ENCODE results near the gene ZNF445. TPM values are rescaled to one million over a fixed set of nuclear protein-coding genes. Genes with fewer than 3 reads are reported as not detected.
"Not testable (repeated sequence)": the region's sequence is repeated elsewhere in the genome, so short reads cannot be mapped to it uniquely, and the experiment has no call there.

Gene ZNF445
- total RNA-seq = 3.7 and 5.8 TPM in 2 replicates

- peak; percentile 83 to 87 for DNase-seq (ENCODE audit: low read depth in 2 of 2)
Measured at GRCh38 chr3:44477312-44478030, at the start of gene ZNF445. TSS of gene ZNF445 (minus strand) at chr3:44477670. CDS start at chr3:44455549, 22,121 bp downstream.

- DNase-seq (ENCODE audit: low read depth in 2 of 2) = no peak
Measured at GRCh38 chr3:44525060-44525459, 47.6 kb upstream of the ZNF445 start.

DNA sequence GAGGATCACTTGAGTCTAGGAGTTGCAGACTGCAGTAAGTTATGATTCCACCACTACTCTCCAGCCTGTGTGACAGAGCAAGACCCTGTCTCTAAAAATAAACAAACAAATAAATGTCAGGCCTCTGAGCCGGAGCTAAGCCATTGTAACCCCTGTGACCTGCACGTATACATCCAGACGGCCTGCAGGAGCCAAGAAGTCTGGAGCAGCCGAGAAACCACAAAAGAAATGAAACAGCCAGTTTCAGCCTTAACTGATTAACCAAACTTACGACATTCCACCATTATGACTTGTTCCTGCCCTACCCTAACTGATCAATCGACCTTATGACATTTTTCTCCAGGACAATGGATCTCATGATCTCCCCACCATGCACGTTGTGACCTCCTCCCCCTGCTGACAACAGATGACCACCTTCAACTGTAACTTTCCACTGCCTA is 45.0 kb upstream of the ZNF445 start:
- no peak for DNase-seq (ENCODE audit: low read depth in 2 of 2)

DNA sequence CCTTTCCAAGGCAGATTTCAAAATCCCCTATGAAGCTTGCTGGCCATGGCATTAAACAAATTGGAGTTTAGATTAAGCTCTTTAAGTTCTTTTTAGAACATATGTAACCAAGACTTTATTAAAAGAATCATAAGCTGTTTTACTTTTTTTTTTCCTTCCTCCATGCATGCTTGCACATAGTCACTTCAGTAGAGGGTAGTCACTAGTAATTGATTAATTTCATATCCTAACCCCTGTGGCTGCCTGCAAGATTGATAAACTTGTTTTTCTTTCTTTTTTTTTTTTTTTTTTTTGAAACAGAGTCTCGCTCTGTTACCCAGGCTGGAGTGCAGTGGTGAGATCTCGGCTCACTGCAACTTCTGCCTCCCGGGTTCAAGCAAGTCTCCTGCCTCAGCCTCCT is 44.3 kb upstream of the ZNF445 start:
- no peak for DNase-seq (ENCODE audit: low read depth in 2 of 2)

DNA sequence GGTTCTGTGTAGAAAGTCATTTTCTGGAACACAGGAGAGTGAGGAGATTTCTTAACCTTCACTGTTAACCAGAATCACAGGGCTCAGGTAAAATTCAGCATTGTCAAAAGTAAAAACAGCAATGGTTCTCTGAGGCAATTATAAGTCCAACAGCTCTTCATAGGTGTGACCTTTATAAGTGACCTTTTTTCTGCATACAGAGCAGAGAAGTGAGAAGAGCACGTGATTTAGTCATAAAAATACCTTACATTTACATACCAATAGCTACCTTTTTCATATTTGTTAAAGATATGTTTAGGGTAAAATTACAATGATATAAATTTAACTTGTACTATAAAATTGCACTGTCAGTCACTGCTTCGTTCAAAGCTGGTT is 41.3 kb upstream of the ZNF445 start:
- DNase-seq (ENCODE audit: low read depth in 2 of 2) = no peak

DNA sequence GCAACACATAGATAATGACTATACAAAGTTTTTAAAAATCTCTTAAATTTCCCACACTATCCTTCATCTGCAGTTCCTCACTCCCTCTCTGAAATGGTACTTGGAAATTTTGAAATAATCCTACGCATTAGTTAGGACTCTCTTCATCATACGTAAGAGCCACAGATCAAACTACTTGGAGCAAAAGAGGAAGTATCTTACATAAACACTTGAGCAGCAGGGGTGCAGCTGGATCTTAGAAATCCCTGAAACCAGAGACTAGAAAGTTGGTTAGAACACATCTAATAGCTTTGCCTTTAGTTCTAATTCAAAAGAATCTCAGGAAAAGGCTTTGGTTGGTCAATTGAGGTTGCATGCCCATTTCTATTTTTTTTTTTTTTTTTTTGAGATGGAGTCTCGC is 38.8 kb upstream of the ZNF445 start:
- no peak for DNase-seq (ENCODE audit: low read depth in 2 of 2)

GRCh38 chr3:44513513-44513912 is 36.0 kb upstream of the ZNF445 start:
- no peak for DNase-seq (ENCODE audit: low read depth in 2 of 2)

- peak in 1 of 2 donors; percentile 8 for DNase-seq (ENCODE audit: low read depth in 2 of 2)
Measured at GRCh38 chr3:44511238-44511566, 33.7 kb upstream of the ZNF445 start.

GRCh38 chr3:44510000-44510368 is 32.5 kb upstream of the ZNF445 start:
- peak; percentile 11 to 28 for DNase-seq (ENCODE audit: low read depth in 2 of 2)

DNA sequence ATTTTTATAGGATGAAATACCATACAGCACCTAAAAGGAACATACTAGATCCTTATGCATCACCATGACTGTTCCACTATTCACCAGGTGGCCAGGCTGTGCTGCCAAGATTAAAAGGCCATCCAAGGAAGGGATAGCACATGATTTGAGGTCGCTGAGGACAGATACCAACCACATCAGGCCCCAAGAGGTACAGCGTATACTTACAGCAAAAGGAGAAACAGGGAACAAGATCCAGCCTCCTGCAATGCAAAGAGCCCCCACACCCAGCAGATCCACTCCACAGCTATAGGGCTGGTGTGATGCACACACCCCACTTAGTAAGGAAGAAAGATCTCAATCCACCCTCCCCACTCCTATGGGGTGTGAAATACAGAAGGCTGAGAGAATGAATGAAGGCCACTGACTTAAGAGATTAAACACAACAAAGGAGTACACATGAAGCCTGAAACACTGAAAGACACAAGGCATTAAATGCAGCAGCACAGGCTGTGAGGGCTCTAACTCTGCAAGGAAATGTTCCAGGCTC is 32.0 kb upstream of the ZNF445 start:
- peak; percentile 5 to 8 for DNase-seq (ENCODE audit: low read depth in 2 of 2)

DNA sequence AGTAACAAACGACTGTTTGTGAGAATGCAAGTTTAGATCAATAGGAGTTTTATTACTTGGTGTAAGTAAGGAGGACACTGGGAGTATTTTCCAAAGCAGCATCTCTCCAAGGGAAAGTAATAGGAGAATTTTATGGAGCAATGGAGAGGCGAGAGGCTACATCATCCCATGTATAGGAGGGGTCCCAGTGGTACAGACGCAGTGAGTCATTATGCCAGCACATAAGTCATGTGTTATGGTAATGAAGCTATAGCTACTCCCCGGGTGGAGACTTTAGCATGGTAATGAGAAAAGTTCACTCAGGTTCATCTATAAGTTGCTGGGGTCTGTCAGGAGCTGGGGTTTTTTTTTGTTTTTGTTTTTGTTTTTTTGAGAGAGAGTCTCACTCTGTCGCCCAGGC is 29.5 kb upstream of the ZNF445 start:
- no peak for DNase-seq (ENCODE audit: low read depth in 2 of 2)

DNA sequence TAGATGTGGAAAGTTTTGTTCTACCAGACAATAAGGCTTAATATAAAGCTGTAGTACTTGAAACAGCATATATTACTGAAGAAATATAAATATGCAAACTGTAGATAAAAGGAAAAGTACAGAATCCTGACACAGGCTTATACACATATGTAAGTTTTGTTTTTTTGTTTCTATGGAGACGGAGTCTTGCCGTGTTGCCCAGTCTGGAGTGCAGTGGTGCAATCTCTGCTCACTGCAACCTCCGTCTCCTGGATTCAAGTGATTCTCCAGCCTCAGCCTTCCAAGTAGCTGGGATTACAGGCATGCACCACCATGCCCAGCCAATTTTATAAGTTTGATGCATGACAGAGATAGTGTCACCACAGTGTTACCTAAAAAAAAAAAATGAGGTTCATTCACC is 29.1 kb upstream of the ZNF445 start:
- no peak for DNase-seq (ENCODE audit: low read depth in 2 of 2)

DNA sequence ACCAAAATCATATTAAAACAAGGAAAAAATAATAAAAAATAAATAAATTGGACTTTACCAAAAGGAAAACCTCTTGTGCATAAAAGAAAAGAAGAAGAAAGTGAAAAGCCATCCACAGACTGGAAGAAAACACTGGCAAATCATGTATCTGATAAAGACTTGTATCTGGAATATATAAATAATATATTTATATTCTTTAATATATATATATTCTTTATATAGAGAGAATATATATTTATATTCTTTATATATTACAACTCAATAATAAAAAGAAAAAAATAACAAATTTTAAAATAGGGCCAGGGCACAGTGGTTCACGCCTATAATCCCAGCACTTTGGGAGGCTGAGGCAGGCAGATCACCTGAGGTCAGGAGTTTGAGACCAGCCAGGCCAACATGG is 27.1 kb upstream of the ZNF445 start:
- DNase-seq (ENCODE audit: low read depth in 2 of 2) = no peak

GRCh38 chr3:44503178-44503577 is 25.7 kb upstream of the ZNF445 start:
- not testable (repeated sequence) for DNase-seq (ENCODE audit: low read depth in 2 of 2)

- no peak for DNase-seq (ENCODE audit: low read depth in 2 of 2)
Measured at GRCh38 chr3:44501971-44502370, 24.5 kb upstream of the ZNF445 start.

DNA sequence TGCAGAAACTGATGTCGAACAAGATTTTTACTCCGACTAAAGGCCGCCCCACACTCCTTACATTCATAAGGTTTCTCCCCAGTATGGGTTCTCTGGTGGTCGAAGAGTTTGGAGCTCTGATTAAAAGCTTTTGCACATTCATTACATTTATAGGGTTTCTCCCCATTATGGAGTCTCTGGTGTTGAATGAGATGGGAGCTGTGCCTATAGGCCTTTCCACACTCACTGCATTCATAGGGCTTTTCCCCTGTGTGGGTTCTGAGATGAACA is 22.4 kb upstream of the ZNF445 start:
- DNase-seq (ENCODE audit: low read depth in 2 of 2) = not testable (repeated sequence)

GRCh38 chr3:44499149-44499898 is 21.9 kb upstream of the ZNF445 start:
- no peak for DNase-seq (ENCODE audit: low read depth in 2 of 2)

GRCh38 chr3:44495636-44496415 is 18.4 kb upstream of the ZNF445 start:
- no peak for DNase-seq (ENCODE audit: low read depth in 2 of 2)

DNA sequence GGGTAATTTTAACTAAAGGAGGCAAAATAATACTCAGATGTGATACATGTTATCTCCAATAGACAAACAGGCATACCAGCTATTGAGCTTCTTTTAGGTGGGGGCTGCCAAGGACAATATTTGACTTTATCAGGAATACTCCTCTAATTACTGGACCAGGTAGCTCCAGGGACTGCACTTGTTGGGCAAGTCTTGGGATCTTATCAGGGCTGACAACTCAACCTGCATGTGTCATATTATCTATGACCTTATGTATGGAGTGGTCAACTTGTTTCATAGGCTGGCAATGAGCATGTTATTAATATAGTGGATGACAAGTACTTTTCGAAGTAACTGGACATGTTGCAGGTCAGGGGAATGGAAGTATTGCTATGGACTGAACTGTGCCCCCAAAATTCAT is 15.0 kb upstream of the ZNF445 start:
- no peak for DNase-seq (ENCODE audit: low read depth in 2 of 2)

GRCh38 chr3:44482721-44483120 is 5.3 kb upstream of the ZNF445 start:
- no peak for DNase-seq (ENCODE audit: low read depth in 2 of 2)

GRCh38 chr3:44478606-44479094 is 1.2 kb upstream of the ZNF445 start:
- DNase-seq (ENCODE audit: low read depth in 2 of 2) = no peak

- DNase-seq (ENCODE audit: low read depth in 2 of 2) = no peak
Measured at GRCh38 chr3:44478055-44478468, 592 bp upstream of the ZNF445 start.
